Activated CD4-positive, alpha-beta T cell treated with anti-CD3 and anti-CD28 coated beads, Interleukin-2, amount 10 ng/mL, durations not matched to agents 24 days and 14 days (primary cell): ENCODE measurements around the gene NECAB3. TPM values are rescaled to one million over a fixed set of nuclear protein-coding genes. Genes with fewer than 3 reads are reported as not detected.
A peak's percentile ranks its signal among the peaks of the same experiment; 100 is the strongest.

Experiments used
- DNase-seq: peaks from one replicate; pipeline ENCODE4 v3.0.0; 2022
- H3K27ac Mint-ChIP-seq: one replicate; pipeline ENCODE4 v1.8.0; 2022; ENCODE audit warnings: mild to moderate bottlenecking, mixed read lengths
- H3K27me3 Mint-ChIP-seq: one replicate; pipeline ENCODE4 v1.8.0; 2022; ENCODE audit warnings: mixed read lengths
- H3K36me3 Mint-ChIP-seq: one replicate; pipeline ENCODE4 v1.8.0; 2022; ENCODE audit warnings: low read depth, mild to moderate bottlenecking, mixed read lengths
- H3K4me1 Mint-ChIP-seq: one replicate; pipeline ENCODE4 v1.8.0; 2021; ENCODE audit warnings: mixed read lengths
- H3K4me3 Mint-ChIP-seq: one replicate; pipeline ENCODE4 v1.8.0; 2022; ENCODE audit warnings: mild to moderate bottlenecking, moderate library complexity, mixed read lengths
- H3K9me3 Mint-ChIP-seq: one replicate; pipeline ENCODE4 v1.8.0; 2021; ENCODE audit warnings: mixed read lengths
- intact Hi-C: fragments of 100-400 bp; cut with micrococcal nuclease; formaldehyde crosslinking; loops from one replicate; pipeline ENCODE4 v1.15.1; 2023
- total RNA-seq: library from RNA; stranded (reverse); gene quantifications from 2 replicates; pipeline ENCODE4 v1.2.3, GENCODE V29; 2022

NECAB3 gene
- total RNA-seq, 1 donor from 2014 or later, result 29.0 TPM

GRCh38 chr20:33669873-33670640 is 4.2 kb downstream of the NECAB3 start:
- peaks cover 41% of the 10 kb centered on the region for H3K4me1 Mint-ChIP-seq
- intact Hi-C loops, result loop anchor here (5.0 kb wide), 1 partner anchor 228 kb away; the partner anchor contains the start of gene SNTA1
- no peaks in the 10 kb centered on the region for H3K9me3 Mint-ChIP-seq
- H3K4me3 Mint-ChIP-seq, result peak overlapping the region; percentile 18
- H3K27me3 Mint-ChIP-seq, result no peaks in the 10 kb centered on the region
- no peak for DNase-seq
- H3K36me3 Mint-ChIP-seq, result peaks cover 13% of the 10 kb centered on the region
- peak overlapping the region; percentile 1 for H3K27ac Mint-ChIP-seq

- Mint-ChIP-seq H3K27ac (no peak overlapping the region), H3K4me1 (peaks cover 46% of the 10 kb centered on the region), H3K4me3 (peak overlapping the region; percentile 83), H3K9me3 (no peaks in the 10 kb centered on the region), H3K36me3 (peaks cover 11% of the 10 kb centered on the region), H3K27me3 (no peaks in the 10 kb centered on the region)
- intact Hi-C loops, result loop anchor here (5.0 kb wide), 1 partner anchor 227 kb away; the partner anchor contains the start of gene SNTA1
- DNase-seq, result no peak
These were observed 5.0 kb downstream of the NECAB3 start for GRCh38 chr20:33669224-33669623.

GRCh38 chr20:33668466-33669155 is 5.6 kb downstream of the NECAB3 start:
- DNase-seq, result no peak
- intact Hi-C loops, result loop anchor here (5.0 kb wide), 1 partner anchor 226 kb away; the partner anchor contains the start of gene SNTA1
- Mint-ChIP-seq H3K27ac (peak overlapping the region; percentile 87), H3K9me3 (no peaks in the 10 kb centered on the region), H3K4me3 (peak overlapping the region; percentile 83), H3K4me1 (peaks cover 46% of the 10 kb centered on the region), H3K36me3 (peaks cover 11% of the 10 kb centered on the region), H3K27me3 (no peaks in the 10 kb centered on the region)

- peak overlapping the region; percentile 83 for H3K4me3 Mint-ChIP-seq
- H3K27ac Mint-ChIP-seq, result peak overlapping the region; percentile 87
- peaks cover 11% of the 10 kb centered on the region for H3K36me3 Mint-ChIP-seq
- intact Hi-C loops, result loop anchor here (5.0 kb wide), 1 partner anchor 226 kb away; the partner anchor contains the start of gene SNTA1
- peaks cover 41% of the 10 kb centered on the region for H3K4me1 Mint-ChIP-seq
- no peaks in the 10 kb centered on the region for H3K27me3 Mint-ChIP-seq
- peak; percentile 94 for DNase-seq
- no peaks in the 10 kb centered on the region for H3K9me3 Mint-ChIP-seq
These were observed 6.4 kb downstream of the NECAB3 start for GRCh38 chr20:33667676-33668465.

GRCh38 chr20:33667245-33667675 is 7.0 kb downstream of the NECAB3 start:
- no peaks in the 10 kb centered on the region for H3K9me3 Mint-ChIP-seq
- H3K36me3 Mint-ChIP-seq, result peaks cover 11% of the 10 kb centered on the region
- peak; percentile 81 for DNase-seq
- intact Hi-C loops, result loop anchor here (5.0 kb wide), 1 partner anchor 225 kb away; the partner anchor contains the start of gene SNTA1
- no peaks in the 10 kb centered on the region for H3K27me3 Mint-ChIP-seq
- peak overlapping the region; percentile 87 for H3K27ac Mint-ChIP-seq
- H3K4me3 Mint-ChIP-seq, result peak overlapping the region; percentile 83
- peaks cover 41% of the 10 kb centered on the region for H3K4me1 Mint-ChIP-seq

GRCh38 chr20:33666293-33667244 is 7.7 kb downstream of the NECAB3 start, which contains the start of gene ACTL10:
TSS of gene ACTL10 (plus strand) at chr20:33666943. CDS start at chr20:33667498, 555 bp downstream.
- Mint-ChIP-seq H3K4me3 (peak within 1 kb of the TSS; percentile 96), H3K36me3 (peaks cover 11% of the 10 kb centered on the region), H3K27me3 (no peaks in the 10 kb centered on the region), H3K9me3 (no peaks in the 10 kb centered on the region), H3K4me1 (peaks cover 36% of the 10 kb centered on the region), H3K27ac (peak within 1 kb of the TSS; percentile 98)
- DNase-seq, result peak; percentile 96
- intact Hi-C loops, result loop anchor here (1.0 to 5.0 kb wide), 3 partner anchors 177 to 224 kb away; partner anchors contain the start of gene SNTA1

GRCh38 chr20:33664762-33665144 is 9.5 kb downstream of the NECAB3 start:
- peak overlapping the region; percentile 89 for H3K27ac Mint-ChIP-seq
- no peaks in the 10 kb centered on the region for H3K9me3 Mint-ChIP-seq
- peak overlapping the region; percentile 87 for H3K4me3 Mint-ChIP-seq
- H3K27me3 Mint-ChIP-seq, result no peaks in the 10 kb centered on the region
- intact Hi-C loops, result loop anchor here (5.0 kb wide), 1 partner anchor 222 kb away; the partner anchor contains the start of gene SNTA1
- H3K4me1 Mint-ChIP-seq, result peaks cover 36% of the 10 kb centered on the region
- peaks cover 5% of the 10 kb centered on the region for H3K36me3 Mint-ChIP-seq
- DNase-seq, result peak; percentile 71

GRCh38 chr20:33664085-33664761 is 10.0 kb downstream of the NECAB3 start:
- H3K27ac Mint-ChIP-seq, result peak overlapping the region; percentile 89
- intact Hi-C loops, result no loop called here
- no peak for DNase-seq
- peak overlapping the region; percentile 87 for H3K4me3 Mint-ChIP-seq
- peaks cover 5% of the 10 kb centered on the region for H3K36me3 Mint-ChIP-seq
- H3K4me1 Mint-ChIP-seq, result peaks cover 35% of the 10 kb centered on the region
- H3K27me3 Mint-ChIP-seq, result no peaks in the 10 kb centered on the region
- H3K9me3 Mint-ChIP-seq, result no peaks in the 10 kb centered on the region

- intact Hi-C loops, result loop anchor here (1.0 to 2.0 kb wide), 3 partner anchors 11 to 67 kb away; partner anchors contain the start of genes E2F1 and ZNF341
- Mint-ChIP-seq H3K36me3 (peaks cover 1% of the 10 kb centered on the region), H3K27ac (peak overlapping the region; percentile 89), H3K4me3 (peak overlapping the region; percentile 87), H3K9me3 (no peaks in the 10 kb centered on the region), H3K4me1 (peaks cover 31% of the 10 kb centered on the region), H3K27me3 (no peaks in the 10 kb centered on the region)
- DNase-seq, result peak; percentile 97
These were observed 10.8 kb downstream of the NECAB3 start for GRCh38 chr20:33663161-33664084.

- Mint-ChIP-seq H3K27ac (peak within 1 kb of the TSS; percentile 86), H3K4me1 (peaks cover 27% of the 10 kb centered on the region), H3K9me3 (no peaks in the 10 kb centered on the region), H3K27me3 (no peaks in the 10 kb centered on the region), H3K4me3 (peak within 1 kb of the TSS; percentile 87), H3K36me3 (no peaks in the 10 kb centered on the region)
- no peak for DNase-seq
- intact Hi-C loops, result loop anchor here (2.0 kb wide), 2 partner anchors 25 to 69 kb away; partner anchors contain the start of genes E2F1 and ZNF341
These were observed 12.1 kb downstream of the NECAB3 start, which contains the start of gene C20orf144 for GRCh38 chr20:33662172-33662571. TSS of gene C20orf144 (plus strand) at chr20:33662327. CDS start at chr20:33662346, 19 bp downstream.

GRCh38 chr20:33660685-33661058 is 13.6 kb downstream of the NECAB3 start:
- Mint-ChIP-seq H3K36me3 (no peaks in the 10 kb centered on the region), H3K4me1 (peaks cover 22% of the 10 kb centered on the region), H3K27ac (no peak overlapping the region), H3K4me3 (no peak overlapping the region), H3K9me3 (no peaks in the 10 kb centered on the region), H3K27me3 (no peaks in the 10 kb centered on the region)
- intact Hi-C loops, result no loop called here
- no peak for DNase-seq
